Stimulated activated CD8-positive, alpha-beta memory T cell treated with anti-CD3 and anti-CD28 coated beads, Interleukin-15, amount 100 ng/mL, for 4 hours (primary cell): Measurements from ENCODE around the gene TNPO3.

Experiments used
- DNase-seq, 2 donors: peaks; one replicate each; pipeline ENCODE4 v3.0.0-alpha.2; 2020; ENCODE audit warnings: low read depth in 2 of 2

The TNPO3 gene

GRCh38 chr7:129054438-129055293 is at the start of gene TNPO3:
Gene TNPO3, minus strand, starts transcription at chr7:129055111. Its CDS starts 341 bp downstream, at chr7:129054770.
- peak; percentile 77 to 82 for DNase-seq

- DNase-seq, result no peak
Measured at GRCh38 chr7:129103561-129104324, 48.8 kb upstream of the TNPO3 start.

GRCh38 chr7:129101746-129102145 is 46.8 kb upstream of the TNPO3 start:
- no peak for DNase-seq

GRCh38 chr7:129100827-129101166 is 45.9 kb upstream of the TNPO3 start:
- no peak for DNase-seq

GRCh38 chr7:129098409-129099084 is 43.6 kb upstream of the TNPO3 start:
- DNase-seq, result no peak

- DNase-seq, result no peak
Measured at GRCh38 chr7:129095258-129095657, 40.3 kb upstream of the TNPO3 start.

- no peak for DNase-seq
Measured at GRCh38 chr7:129094501-129094900, 39.6 kb upstream of the TNPO3 start.

- DNase-seq, result no peak
Measured at GRCh38 chr7:129093867-129094456, 39.1 kb upstream of the TNPO3 start.

- DNase-seq, result peak; percentile 53 to 66
Measured at GRCh38 chr7:129091484-129092002, 36.6 kb upstream of the TNPO3 start.

GRCh38 chr7:129090300-129090907 is 35.5 kb upstream of the TNPO3 start:
- no peak for DNase-seq

- DNase-seq, result no peak
Measured at GRCh38 chr7:129089521-129090212, 34.8 kb upstream of the TNPO3 start.

GRCh38 chr7:129084801-129085551 is 30.1 kb upstream of the TNPO3 start:
- no peak for DNase-seq

GRCh38 chr7:129083525-129083924 is 28.6 kb upstream of the TNPO3 start:
- DNase-seq, result no peak

GRCh38 chr7:129078455-129078854 is 23.5 kb upstream of the TNPO3 start:
- DNase-seq, result no peak

- DNase-seq, result no peak
Measured at GRCh38 chr7:129076886-129077285, 22.0 kb upstream of the TNPO3 start.

- no peak for DNase-seq
Measured at GRCh38 chr7:129074994-129075393, 20.1 kb upstream of the TNPO3 start.

- DNase-seq, result no peak
Measured at GRCh38 chr7:129074361-129074871, 19.5 kb upstream of the TNPO3 start.

- no peak for DNase-seq
Measured at GRCh38 chr7:129073738-129074137, 18.8 kb upstream of the TNPO3 start.

- no peak for DNase-seq
Measured at GRCh38 chr7:129073204-129073603, 18.3 kb upstream of the TNPO3 start.

GRCh38 chr7:129072479-129073011 is 17.6 kb upstream of the TNPO3 start:
- no peak for DNase-seq
